Glomerular endothelial cell (primary cell): ENCODE data around the gene NCOA3. TPM values are rescaled to one million over a fixed set of nuclear protein-coding genes. Genes with fewer than 3 reads are reported as not detected.

ENCODE experiments used
- DNase-seq: peaks from one replicate; pipeline ENCODE4 v3.0.0-alpha.2; 2011; ENCODE audit warnings: low read depth, low spot score; ENCODE audit errors: extremely low read depth
- total RNA-seq: library from RNA; depleted of rRNA; stranded (reverse); fragments of >200 nt; gene quantifications from 2 replicates; pipeline ENCODE4 v1.2.3, GENCODE V29; 2015

Gene NCOA3
- total RNA-seq, 1 donor from 2014 or later, result 30.2 TPM

GRCh38 chr20:47662483-47663353, 161.0 kb downstream of the NCOA3 start:
- DNase-seq, result no peak

GRCh38 chr20:47663354-47664067, 161.8 kb downstream of the NCOA3 start:
- peak; percentile 31 for DNase-seq

DNA sequence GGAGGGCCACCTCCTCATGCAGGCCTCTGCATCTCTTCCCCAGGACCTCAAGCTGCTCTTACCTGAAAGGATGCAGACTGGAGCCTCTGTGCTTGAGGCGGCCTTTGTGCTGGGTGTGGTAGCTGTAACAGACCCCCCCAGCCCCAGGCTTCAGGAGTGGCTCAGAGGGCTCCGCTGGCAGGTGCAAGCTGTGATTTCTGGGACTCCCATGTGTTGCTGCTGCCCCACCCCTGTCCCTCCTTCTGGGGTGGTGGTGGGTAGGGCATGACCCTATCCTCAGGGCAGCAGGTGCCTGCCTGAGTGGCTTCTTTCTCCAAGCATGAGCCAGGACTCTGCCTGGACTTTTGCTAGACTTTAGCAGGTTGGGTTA, 162.4 kb downstream of the NCOA3 start:
- DNase-seq, result no peak

- no peak for DNase-seq
These were observed 163.1 kb downstream of the NCOA3 start for GRCh38 chr20:47664744-47665143.

DNA sequence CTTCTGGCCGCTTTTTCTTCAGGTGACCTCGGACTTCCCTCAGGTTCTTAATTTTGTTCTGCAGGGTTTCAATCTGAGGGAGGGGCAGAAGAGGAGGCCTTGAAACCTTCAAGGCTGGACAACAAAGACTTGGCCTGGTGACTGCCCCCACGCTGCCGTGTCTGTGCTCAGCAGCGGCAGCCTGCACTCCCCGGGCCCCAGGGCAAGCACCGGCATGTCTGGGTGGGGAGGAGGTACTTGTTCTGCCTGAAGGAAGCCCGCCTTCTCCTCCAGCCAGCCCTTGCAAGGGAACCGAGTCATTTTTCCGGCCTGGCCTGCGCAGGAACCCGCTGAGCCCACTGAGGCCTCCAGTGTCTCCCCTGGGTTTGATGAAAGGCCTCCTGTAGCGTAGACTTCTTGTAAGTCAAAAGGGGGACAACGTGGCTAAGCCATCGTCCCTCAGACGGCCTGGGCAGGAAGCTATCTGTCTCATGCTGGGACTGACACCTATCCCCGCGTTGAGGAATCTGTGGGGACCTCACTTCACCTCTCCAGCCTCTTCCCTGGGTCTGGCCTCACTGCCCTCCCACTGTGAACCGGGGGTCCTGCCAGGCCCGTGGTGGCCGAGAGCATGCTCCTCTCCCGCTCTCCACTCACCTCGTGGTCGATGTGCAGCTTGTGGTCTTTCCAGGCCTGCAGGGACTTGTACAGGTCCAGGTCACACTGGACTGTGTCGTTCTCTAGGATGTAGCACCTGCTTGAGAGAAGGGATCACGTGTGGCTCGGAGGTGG, 163.7 kb downstream of the NCOA3 start:
- no peak for DNase-seq

- DNase-seq, result no peak
These were observed 164.6 kb downstream of the NCOA3 start for GRCh38 chr20:47666304-47666703.

DNA sequence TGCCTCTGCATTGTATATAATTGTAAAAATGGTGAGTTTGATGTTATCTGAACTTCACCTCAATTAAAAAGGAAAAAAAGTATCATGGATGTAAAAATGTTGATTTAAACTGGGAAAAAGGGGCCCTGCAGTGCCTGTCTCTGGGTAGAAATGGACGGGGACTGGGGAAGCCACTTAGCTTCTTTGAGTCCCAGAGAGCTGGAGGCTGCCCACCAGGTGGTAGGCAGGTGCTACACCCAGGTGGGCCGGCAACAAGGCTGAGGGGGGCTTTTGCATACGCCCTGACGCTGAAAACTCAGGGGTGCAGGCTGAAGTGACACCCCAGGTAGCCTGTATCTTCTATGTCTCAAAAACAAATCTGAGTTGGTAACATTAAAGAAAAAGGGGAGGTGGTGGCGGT, 165.4 kb downstream of the NCOA3 start:
- DNase-seq, result no peak

DNA sequence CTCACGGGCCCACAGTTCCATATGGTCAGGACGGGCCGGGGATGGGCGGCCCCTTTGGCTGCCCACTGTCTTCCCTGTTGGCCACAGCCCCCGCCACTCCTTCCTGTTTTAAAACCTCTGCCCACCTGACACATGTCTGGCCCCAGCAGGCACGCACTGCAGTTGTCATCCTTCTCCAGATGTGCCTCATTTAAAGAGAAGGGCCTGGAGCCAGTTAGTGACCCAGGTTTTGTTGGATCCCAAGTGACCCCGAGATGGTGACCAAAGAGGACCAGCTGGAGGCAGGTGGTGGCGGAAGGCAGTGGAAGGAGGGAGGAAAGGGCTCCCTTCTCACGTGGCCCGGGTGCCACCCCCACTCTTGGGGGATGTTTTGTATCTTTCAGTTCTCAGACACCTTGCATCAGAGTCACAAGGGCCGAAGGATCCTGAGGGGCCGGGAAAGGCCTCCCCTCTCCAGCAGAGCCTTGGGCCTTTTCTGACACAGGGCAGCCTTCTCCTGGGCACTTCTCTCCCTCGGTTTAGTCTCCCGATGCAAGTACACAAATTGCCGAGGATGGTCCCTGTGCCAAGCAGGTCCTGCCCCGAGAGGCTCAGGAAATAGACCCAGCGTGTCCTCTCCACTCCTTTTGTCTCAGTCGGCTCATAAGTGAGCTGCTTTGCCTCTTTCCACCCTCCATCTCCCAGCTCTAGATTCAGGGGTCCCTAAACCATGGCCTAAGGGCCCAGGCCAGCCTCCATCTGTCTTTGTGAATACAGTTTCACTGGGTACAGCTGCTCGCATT, 166.0 kb downstream of the NCOA3 start:
- no peak for DNase-seq

DNA sequence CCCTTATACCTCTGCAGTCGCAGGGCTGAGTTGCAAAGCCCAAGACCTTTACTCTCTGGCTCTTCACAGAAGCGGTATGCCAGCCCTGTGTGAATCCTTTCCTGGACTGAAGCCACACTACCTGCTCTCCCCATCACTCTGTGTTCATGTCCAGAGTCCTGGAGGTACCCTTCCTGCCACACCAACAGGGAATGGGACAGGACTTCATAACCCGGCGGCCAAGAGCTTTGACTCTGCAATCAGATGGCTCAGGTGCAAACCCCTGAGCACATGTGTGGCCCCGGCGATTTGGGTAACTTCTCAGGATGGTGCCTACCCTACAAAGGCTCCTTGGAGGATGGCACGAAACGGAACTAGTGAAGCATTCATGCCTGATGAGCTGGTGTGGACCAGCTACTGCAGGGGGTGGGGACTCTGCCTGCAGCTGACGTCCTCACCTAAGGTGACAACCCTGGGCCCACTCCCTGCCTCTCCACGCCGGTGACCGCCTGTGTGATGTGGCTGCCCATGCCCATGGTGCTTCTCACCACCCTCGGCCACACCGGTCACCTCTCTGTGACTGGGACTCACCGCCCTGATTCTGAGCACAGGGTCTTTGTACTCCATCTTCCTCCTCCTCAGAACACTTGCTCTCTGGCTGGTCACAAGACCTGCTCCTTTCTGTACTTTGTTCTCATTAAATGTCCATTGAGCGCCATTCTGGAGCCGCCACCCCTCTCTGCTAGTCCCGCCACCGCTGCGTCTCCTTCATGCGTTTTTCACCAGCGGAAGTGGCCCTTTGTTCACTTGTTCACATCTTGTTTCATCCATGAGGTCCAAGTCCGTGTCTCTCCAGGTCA, 166.8 kb downstream of the NCOA3 start:
- no peak for DNase-seq

DNA sequence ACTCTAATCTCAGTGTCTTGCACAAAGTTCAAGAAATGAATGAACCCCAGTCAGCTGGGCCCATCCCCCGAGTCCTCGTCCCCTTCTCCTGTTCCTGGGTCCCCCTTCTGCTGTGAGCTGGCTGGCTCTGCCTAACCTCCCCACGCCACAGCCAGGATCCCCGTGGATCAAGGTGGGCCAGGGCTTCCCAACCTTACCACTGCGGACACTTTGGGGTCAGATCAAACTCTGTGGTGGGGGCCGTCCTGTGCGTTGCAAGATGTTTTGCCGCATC, 167.4 kb downstream of the NCOA3 start:
- no peak for DNase-seq

DNA sequence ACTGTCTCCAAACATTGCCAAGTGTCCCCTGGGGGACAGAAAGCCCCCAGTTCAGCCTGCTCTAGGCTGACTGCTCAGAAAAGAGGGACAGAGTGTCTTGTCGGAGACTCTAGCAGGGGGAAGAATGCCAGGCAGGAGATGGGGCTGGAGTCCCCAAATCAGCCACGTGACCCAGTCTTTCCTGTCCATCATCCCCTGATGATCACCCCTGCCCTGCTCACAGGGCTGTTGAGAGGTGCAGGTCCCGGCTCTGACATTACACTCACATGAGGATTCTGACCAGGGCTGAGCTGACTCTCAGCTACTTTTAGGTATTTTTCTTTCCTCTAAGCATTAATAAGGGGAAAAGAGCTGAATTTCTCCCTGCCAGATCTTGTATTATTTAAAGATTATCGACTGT, 167.8 kb downstream of the NCOA3 start:
- no peak for DNase-seq

DNA sequence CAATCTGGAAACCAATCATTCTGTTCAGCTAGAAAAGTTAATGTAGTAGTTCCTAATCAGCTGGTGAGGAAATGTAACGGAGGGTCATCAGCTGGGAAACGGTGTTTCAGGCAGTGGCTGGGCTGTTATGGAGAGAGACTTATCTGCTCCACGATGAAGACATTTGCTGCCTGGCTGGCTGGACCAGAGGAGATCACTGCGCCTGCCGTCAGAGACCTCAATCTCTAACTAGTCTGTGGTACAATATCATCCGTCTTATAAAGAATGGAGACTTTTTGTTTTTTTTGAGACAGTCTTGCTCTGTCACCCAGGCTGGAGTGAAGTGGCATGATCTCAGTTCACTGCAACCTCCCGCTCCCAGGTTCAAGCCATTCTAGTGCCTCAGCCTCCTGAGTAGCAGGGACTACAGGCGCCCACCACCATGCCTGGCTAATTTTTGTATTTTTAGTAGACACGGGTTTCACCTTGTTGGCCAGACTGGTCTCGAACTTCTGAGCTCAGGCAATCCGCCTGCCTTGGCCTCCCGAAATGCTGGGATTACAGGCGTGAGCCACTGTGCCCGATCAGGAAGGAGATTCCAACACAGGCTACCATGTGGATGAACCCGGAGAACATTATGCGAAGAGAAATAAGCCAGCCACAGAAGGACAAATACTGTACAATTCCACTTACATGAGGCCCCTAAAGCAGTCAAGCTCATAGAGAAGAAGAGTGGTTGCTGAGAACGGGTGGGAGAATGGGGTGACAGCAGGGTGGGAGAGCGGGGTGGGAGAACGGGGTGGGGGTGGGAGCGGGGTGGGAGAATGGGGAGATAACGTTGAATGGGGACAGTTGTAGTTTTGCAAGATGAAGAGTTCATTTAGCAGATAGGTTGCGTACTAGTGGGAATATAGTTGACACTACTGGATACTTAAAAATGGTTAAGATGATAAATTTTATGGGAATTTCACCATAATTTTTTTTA, 168.5 kb downstream of the NCOA3 start:
- DNase-seq, result no peak

GRCh38 chr20:47670913-47671312, 169.2 kb downstream of the NCOA3 start:
- no peak for DNase-seq

DNA sequence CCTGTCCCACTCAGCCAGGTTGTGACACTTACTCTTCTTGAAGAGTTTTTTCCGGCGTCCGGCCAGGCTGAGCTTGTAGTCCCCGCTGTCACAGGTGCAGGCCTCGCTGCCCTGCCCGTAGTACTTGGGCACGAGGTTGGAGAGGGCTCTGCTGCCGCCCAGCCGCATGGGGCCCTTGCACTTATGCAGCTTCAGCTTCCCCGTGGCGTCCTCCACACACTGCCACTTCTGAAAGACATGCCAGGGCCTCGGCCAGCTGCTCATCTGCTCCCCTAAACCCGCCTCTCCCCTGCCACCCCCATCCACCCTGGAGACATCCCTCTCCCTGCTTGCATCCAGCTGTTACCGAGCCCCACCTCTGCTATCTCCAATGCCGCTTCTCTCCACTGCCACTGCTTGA, 170.5 kb downstream of the NCOA3 start:
- DNase-seq, result no peak

GRCh38 chr20:47672886-47673670, 171.4 kb downstream of the NCOA3 start:
- no peak for DNase-seq

DNA sequence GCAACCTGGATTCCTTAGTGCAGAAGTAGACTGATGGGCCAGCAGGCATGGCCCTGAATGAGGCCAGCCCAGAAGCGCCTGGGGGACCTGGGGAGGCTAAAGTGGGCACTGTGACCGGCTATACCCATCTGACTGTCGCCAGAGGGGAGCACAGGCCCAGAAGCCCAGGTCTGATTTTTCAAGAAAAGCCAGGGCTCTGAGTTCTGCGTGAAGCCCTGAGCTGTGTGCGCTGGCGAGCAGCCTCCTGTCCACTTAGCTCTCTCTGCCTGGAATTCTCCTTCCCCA, 171.9 kb downstream of the NCOA3 start:
- DNase-seq, result no peak

DNA sequence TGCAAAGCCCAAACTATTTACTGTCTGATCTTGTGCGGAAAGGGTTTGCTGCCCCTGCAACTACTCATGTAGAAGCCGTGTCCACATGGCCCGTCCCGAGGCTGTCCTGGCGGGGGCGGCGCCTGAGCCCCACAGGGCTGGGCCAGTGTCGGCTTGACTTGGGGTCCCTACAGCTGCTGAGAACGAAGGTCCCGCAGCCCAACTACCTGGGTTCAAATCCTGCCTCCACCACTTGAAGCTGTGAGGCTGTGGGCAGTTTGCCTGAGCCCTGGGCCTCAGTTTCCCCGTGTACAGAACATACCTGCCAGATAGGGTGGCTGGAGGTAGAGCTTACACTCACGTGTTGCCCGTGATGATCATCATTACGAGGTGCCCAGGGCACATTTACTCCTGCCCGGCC, 172.5 kb downstream of the NCOA3 start:
- no peak for DNase-seq

- no peak for DNase-seq
These were observed 173.0 kb downstream of the NCOA3 start for GRCh38 chr20:47674686-47675085.
